Measurements from ENCODE around the gene EID3. TPM values are rescaled to one million over a fixed set of nuclear protein-coding genes. Genes with fewer than 3 reads are reported as not detected.

EID3 gene
- total and polyA plus RNA-seq, 2 of the 8 experiments (the other 6 are each of a cell fraction or from before 2014, with no cell fraction given), result 1.2 to 2.8 TPM

DNA sequence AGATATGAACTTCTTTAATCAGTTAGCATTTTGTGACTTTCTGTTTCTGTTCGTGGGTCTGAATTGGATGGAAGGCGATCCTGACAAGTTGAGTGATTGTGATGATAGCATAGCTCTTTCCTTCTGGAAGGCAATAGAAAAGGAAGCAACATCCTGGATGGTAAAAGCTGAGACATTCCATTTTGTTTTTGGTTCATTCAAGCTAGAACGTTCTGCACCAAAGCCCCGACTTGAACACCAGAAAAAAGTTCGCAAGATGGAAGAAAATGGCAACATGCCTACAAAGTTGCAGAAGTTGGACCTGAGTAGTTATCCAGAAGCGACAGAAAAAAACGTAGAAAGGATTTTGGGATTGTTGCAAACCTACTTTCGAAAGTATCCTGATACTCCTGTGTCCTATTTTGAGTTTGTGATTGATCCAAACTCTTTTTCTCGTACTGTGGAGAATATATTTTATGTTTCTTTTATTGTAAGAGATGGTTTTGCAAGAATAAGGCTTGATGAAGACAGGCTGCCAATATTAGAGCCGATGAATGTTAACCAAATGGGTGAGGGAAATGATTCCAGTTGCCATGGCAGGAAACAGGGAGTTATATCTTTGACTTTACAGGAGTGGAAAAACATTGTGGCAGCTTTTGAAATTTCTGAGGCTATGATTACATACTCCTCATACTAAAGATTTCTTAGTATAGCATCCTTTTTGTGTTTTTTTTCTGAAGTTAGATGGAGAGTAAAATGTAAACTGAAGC lies 896 bp downstream of the EID3 start (continued):
- TF ChIP-seq CTCF (IDR thresholded peaks at IDR 0.05; ENCODE audit: control extremely low read depth in 1 of 3, insufficient read depth in 1 of 3, low read depth in 1 of 3, low read length in 3 of 3), result no peak
- TF ChIP-seq RXRA (IDR thresholded peaks at IDR 0.05; ENCODE audit: insufficient read depth, low read depth, low read length), result no peak
- no peak for TF ChIP-seq GTF2F1 (IDR thresholded peaks at IDR 0.05; ENCODE audit: borderline replicate concordance, low read depth, low read length)
- no peak for TF ChIP-seq TAF1 (IDR thresholded peaks at IDR 0.05; ENCODE audit: low read depth, low read length)
- no peak for TF ChIP-seq KDM1A (IDR thresholded peaks at IDR 0.05; ENCODE audit: borderline replicate concordance, low read length)
